ENCODE data around the gene AMZ1.

The AMZ1 gene

DNA sequence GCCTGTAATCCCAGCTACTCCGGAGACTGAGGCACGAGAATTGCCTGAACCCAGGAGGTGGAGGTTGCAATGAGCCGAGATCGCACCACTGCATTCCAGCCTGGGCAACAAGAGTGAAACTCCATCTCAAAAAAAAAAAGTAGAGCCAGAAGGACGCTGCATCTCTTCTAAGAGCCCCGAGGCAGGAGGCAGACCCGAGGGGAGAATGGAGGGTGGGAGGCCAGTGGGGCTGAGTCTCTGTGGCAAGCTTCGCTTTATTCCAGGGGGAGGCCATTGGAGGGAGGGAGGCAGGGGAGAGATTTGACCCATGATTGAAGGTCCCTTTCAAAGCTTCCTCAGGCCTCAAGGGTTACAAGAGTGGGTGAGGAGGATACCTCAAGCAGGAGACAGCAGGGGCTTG, 37.6 kb upstream of the AMZ1 start:
- in situ Hi-C loops (cut with MboI; ENCODE audit: low sequenced_read_pairs): no loop called here

DNA sequence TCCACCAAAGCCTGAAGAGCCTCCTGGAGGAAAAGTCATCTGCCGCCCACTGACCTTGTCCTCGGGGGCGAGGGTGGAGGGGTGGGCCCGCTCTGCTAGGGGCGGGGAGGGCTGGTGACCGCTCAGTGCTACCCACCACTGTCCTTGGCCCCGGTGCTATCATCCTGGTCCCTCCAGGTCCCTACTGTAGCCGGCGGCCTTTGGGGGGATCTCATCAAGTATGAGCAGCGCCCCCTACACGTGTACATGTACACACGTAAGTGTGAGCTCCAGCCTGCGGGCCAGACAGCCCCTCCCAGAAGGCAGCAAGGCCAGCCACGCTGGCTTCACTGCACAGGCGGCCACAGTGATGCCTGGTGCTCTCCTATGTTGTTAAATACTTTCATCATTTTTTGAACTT, 36.7 kb upstream of the AMZ1 start:
- in situ Hi-C loops (cut with MboI; ENCODE audit: low sequenced_read_pairs): no loop called here

DNA sequence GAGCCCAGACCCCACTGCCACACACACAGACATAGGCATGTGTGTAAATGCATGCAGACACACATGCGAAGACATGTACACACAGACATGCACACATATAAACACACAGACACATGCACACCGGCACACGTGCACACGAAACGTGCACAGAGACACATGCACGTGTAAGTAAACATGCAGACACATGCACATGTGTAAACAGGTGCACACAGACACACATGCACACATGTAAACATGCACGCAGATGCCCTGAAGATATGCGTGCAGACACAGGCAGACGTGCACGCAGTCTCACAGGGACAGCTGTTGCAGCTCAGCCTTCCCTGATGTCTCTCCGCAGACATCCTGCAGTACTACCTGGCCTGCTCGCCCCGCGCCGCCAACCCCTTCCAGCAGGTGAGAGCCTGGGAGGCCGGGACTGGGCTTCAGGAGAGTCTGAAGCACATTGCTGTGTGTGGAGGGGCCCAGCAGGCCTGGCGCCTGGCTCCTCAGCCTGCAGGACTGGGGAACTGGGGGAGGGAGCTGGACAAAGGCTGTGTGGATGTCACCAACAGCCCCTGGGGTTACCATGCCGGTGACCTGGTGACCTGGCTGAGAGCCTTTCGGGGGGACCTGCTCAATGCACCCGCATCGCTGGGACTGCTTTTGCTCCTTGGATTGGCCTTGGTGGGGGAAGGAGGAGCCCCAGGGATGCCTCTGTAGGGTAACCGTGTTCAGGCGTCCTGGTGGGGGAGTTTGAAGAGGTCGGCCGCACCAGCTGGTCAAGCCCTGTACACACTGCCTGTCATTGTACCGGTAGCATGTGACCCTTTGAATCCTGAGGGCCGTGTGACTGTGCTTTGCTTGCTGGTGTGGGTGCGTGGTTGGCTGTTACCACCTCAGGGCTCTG, 35.9 kb upstream of the AMZ1 start:
- in situ Hi-C loops (cut with MboI; ENCODE audit: low sequenced_read_pairs): no loop called here

DNA sequence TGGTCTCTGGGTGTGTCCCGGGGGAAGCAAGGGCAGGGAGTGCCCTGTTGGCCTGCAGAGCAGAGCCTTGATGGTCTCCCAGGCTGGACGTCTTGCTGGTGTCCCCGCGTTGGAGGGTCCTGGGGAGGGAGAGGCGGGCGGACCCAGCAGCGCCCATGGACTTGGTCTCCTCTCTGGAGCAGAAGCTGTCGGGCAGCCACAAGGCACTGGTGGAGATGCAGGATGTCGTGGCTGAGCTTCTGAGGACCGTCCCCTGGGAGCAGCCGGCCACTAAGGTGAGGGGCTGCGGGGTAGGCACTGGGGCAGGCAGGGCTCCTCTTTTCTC, 35.3 kb upstream of the AMZ1 start:
- in situ Hi-C loops (cut with MboI; ENCODE audit: low sequenced_read_pairs): no loop called here

DNA sequence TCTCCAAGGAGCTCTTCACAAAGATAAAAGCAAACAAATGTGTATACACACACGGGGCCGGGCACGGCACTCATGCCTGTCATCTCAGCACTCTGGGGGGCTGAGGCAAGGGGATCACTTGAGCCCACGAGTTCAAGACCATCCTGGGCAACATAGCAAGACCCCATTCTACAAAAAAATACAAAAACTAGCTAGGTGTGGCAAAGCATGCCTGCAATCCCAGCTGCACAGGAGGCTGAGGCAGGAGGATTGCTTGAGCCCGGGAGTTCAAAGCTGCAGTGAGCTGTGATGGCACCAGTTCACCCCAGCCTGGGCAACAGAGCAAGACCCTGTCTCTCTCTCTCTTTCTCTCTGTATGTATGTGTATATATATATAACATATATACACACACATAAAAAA, 33.9 kb upstream of the AMZ1 start:
- in situ Hi-C loops (cut with MboI; ENCODE audit: low sequenced_read_pairs): no loop called here

DNA sequence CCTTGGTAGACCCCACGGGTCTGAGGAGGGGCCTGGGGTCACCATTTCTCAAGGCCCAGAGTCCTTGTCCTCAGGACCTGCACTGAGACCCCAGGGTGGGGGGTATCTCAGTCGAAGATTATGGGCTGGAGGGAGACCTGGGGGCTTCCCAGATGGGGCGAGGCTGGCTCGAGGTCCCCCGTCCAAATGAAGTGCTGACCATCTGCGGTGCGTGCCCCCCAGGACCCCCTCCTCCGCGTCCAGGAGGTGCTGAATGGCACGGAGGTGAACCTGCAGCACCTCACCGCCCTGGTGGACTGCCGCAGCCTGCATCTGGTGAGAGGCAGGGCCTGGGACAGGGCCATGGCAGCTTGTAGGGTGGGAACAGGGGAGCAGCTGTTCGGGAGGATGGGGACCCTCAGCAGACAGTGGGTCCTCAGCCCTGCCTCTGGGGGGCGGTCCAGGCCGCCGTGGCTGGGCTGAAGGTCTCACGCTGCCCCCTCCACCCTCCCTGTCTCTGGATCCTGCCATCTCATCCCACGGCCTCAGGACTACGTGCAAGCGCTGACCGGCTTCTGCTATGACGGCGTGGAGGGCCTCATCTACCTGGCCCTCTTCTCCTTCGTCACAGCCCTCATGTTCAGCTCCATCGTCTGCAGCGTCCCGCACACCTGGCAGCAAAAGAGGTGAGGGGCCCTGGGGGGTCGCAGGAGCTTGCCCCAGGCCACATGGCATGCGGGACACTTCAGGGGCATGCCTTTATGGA, 32.0 kb upstream of the AMZ1 start:
- in situ Hi-C loops (cut with MboI; ENCODE audit: low sequenced_read_pairs): no loop called here

DNA sequence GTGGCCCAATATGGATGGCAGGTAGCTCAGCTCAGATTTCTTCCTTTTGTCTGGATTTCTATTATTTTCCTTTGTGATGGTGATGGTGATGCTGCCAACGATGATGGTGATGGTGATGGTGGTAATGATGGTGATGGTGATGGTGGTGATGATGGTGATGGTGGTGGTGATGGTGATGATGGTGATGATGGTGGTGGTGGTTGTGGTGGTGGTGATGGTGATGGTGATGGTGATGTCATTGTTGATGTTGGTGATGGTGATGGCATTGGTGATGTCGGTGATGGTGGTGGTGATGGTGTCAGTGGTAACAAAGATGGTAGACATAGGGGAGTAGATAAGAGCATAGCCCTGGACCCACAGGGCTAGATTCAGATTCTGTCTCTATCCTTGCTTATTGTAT, 30.8 kb upstream of the AMZ1 start:
- in situ Hi-C loops (cut with MboI; ENCODE audit: low sequenced_read_pairs): no loop called here

DNA sequence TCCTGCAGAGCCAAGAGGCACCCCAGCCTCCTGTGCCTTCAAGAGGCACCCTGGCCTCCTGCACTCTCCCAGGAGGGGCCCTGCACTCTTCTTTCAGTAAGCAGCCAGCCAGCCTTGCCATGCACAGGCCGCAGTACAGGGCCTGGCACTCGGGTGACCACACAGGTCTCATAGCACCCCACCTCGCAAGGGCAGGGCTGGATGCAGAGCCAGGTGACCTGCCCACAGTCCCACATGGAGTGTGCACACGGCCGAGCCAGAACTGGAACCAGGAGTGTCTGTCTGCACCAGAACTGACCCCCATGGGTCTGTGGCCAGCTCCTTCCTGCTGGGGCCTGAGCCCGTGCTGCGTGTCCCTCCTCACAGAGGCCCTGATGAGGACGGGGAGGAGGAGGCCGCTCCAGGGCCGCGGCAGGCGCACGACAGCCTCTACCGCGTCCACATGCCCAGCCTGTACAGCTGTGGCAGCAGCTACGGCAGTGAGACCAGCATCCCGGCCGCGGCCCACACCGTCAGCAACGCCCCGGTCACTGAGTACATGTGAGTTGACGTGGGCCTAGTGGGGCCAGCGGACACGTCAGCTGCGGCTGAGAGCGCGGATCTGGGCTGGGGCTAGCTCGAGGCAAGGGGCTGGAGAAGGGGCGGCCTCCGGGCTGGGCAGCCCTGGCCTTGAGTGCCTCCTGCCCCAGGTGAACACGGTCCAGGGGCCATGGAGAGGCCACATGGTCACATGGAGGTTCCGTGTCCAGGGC, 29.9 kb upstream of the AMZ1 start:
- in situ Hi-C loops (cut with MboI; ENCODE audit: low sequenced_read_pairs): no loop called here

DNA sequence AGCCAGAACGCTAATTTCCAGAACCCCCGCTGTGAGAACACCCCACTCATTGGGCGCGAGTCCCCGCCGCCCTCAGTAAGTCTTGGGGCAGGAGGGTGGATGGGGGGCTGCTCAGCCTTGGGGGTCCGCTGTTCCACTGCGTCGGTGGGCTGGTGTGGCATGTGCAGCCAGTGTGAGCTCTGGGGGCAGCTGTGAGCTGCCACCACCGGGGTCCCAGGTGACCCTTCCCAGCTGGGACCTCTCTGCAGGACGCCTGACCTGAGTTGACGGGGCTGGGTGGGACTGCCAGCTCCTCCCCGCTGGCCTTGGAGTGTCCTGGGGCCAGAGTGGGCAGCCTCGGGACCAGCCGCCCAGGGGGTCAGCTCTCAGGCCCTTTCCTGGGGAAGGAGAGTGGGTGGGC, 29.1 kb upstream of the AMZ1 start:
- in situ Hi-C loops (cut with MboI; ENCODE audit: low sequenced_read_pairs): no loop called here

DNA sequence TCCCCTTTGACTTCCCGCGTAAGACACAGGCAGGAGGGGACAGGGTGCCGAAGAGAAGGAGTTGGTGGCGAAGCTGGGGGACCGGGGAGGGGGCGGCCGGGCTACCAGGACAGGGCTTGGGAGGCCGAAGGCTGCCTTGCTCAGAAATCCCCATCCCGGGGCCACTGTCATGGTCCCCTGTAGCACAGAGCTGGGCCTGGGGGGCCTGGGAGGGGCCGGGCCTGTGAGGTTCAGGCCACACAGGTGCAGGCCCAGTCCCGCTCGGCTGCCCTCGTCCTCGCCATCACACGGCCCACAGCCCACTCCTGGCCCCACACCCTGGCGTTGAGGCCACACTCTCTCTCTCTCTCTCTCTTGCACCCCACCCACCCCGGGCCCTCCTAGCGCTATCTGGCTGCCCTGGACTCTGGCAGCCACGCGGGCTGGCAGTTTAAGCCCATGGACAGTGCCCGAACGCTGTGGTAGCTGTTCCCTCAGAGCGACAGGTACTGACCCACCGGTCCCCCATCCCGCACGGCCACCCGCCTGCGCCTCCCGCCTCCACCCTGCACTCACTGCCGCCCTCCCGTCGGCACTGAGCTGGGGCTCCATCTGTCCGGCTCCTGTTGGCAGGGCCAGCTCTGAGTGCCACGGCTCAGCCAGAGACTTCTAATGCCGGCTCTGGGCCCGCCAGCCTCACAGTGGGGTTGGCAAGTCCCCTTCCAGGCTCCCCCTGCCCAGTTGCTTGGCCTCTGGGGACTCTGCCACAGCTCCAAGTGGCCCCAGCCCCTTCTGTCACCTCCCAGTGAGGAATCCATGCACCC, 28.2 kb upstream of the AMZ1 start:
- in situ Hi-C loops (cut with MboI; ENCODE audit: low sequenced_read_pairs): no loop called here

DNA sequence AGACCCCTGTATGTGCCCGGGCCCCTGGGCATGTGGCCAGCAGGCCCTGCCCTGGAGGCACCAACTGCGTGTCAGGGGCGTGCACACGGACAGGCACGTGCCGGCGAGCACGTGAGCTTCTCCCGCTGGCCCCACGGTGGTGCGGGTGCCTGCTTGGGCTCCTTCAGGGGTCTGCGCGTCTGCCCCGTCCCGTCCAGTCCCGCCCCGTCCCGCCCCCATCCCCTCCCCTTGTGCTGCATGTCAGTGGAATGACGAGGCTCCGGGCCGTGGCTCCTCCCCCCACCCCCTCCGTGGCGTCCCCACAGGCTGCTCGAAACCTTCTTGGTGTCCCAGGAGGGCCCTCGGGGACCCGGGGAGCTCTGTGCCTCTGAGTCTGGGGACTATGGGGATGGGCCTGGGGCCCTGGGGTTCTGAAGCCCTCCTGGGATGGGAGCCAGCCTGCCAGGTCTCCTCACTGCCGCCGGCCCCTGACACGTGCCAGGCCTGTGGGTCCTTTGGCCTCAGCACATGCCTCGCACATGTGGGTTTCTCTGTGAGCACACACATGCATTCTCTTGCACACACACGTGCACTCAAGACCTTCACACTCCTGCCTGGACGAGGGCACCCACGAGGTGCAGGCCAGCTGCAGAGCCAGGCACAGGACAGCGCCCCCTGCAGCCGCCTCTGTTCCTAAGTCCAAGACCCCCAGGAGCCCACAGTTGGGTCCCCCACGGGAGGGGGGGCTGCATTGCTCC, 27.5 kb upstream of the AMZ1 start:
- in situ Hi-C loops (cut with MboI; ENCODE audit: low sequenced_read_pairs): no loop called here

DNA sequence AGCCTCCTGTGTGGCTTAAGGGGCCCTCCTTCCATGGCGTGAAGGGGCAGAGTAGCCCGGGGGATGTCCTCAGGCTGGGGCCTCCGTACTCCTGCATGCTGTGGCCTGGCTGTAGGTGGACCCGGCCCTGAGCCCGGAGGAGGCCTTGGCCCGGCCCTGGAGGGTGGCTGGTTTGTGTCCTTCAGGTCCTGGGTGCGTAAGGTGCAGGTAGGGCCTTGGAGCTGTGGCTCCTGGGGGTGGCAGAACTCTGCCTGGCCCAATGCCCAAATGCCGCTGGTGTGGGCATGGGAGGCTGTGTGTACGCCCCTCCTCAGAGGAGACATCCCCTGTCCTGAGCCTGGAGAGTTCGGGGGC, 26.9 kb upstream of the AMZ1 start:
- in situ Hi-C loops (cut with MboI; ENCODE audit: low sequenced_read_pairs): no loop called here

DNA sequence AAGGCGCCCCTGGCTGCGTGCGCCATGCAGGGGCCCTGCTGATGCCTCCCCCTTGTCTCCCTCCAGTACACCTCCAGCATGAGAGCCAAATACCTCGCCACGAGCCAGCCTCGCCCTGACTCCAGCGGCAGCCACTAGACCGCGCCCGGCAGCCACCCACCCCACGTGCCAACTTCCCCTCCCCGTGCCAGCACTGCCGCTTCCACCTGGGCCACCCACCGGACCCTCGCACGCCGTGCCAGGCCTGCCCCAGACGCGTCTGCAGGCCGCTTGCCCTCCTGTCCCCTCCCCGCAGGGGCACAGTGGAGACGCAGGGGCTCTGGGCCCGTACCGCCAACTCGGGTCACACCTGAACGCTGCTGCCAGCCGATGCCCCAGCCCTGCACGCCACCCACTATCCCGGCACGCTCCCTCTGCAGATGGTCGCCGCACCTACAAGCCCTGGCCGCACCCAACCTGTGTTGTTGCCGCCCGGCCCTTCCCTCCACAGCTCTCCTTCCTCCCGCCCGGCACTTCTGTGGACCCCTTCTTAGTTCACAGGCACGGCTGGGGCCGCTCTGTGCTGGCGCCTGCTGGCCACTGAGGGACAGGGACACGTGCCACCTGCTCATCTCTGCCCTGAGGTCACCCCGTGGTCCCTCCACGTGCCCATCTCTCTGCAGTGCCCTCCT, 26.3 kb upstream of the AMZ1 start:
- in situ Hi-C loops (cut with MboI; ENCODE audit: low sequenced_read_pairs): no loop called here

DNA sequence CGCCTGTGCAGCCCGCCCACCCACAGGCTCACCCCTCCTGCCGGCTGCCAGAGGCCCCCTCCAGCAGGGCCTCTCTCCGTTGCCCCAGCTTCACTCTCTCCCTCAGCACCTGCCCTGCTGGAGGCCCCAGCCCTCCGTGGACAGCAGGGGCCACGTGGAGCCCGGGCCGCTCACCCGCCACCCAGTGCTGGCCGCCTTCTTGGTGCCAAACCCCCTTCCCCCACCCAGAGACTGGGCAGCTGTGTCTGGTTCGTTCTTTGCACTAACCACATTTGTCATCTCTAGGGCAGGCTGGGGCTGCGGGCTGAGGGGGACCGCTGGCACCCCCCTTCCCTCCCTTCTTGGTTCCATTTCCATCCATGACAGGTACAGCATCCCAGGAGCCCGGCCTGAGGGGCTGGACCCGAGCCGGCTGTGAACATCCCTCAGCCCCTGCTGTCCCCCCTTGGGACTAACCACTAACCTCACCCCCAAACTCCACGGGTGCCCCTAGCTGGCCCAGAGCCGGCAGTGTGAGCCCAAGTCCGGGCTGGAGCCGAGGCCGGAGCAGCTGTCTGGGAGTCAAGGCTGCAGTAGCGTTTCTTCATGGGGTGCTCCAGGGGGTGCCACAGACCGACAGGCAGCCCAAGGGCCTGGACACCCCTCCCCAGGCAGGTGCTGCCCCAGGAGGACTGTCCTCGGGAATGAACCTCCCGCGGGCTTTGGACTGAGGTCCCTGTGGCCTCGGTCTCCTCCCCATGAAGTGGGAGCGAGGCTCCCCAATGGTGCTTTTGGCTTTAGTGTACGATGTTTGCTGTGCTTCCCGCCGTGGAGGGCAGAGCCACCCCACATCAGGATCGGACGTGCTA, 25.5 kb upstream of the AMZ1 start:
- in situ Hi-C loops (cut with MboI; ENCODE audit: low sequenced_read_pairs): no loop called here

DNA sequence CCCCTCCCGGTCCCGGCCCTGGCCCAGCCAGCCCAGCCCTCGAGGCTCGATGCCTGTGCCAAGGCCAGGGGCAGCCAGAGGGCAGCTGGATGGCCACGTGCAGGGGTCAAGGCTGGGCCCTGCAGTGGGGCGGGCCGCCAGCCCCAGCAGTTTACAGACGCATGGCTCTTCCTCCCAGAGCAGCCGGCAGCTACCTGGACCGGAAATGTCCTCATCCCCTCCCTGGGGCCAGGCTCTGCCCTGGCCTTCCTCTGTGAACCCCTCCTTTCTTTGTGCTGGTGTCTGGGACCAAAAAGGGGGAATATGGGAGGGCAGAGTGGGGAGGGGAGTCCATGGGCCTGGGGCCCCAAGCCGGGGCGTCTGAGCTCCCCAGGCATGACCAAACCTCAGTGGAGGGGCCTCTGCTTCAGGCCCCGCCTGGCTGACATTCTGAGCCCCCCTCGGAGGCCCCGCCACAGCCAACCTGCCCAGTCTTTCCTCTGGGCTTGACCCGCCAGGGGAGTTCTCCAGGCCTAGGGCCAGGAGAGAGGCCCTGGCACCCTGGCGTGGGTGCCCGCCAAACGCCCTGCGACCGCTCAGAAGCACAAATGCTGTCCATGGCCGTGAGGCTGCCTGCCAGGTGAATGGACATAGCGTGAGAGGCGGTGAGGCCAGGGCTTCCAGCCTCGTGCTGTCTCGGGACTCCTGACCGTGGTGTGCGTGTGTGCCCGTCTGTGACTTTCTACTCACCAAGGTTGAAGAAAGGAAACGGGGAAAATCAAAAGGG, 24.7 kb upstream of the AMZ1 start:
- in situ Hi-C loops (cut with MboI; ENCODE audit: low sequenced_read_pairs): no loop called here

DNA sequence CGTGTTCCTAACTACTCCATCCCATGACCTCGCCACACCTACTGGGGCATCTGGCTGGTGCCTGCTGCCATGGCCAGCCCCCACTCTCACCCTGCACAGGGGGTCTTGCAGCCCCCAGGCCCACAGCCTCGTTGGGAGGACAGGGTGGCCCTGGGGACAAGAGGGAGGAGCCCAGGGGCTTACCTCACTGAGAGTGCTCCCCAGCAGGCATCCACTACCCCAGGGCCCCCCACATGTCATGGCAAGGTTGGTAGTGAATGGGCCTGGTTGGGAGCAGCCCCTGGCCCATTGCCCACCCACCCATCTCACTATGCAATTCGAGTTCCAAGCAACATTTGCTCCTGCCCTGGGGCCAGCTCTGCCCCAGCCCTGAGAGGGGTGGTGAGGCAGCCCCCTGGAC, 24.0 kb upstream of the AMZ1 start:
- in situ Hi-C loops (cut with MboI; ENCODE audit: low sequenced_read_pairs): no loop called here

DNA sequence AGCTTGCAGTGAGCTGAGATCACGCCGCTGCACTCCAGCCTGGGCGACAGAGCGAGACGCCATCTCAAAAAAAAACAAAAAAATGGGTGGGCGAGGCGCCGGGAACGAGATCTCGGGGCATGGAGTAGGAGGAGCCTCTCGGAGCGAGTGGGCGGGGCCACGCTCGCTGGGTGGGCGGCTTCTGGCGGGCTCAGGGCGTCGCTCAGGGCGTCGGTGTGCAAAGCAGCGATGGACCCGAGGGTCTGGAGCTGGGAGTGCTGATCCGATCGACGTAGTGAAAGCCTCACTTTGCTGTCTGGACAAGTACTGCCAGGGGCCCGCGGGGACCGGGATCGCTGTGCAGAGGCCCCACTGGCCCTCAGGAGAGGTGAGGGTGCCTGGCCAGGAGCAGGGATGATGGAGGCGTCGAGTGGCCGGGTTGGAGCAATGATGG, 22.6 kb upstream of the AMZ1 start:
- in situ Hi-C loops (cut with MboI; ENCODE audit: low sequenced_read_pairs): no loop called here

DNA sequence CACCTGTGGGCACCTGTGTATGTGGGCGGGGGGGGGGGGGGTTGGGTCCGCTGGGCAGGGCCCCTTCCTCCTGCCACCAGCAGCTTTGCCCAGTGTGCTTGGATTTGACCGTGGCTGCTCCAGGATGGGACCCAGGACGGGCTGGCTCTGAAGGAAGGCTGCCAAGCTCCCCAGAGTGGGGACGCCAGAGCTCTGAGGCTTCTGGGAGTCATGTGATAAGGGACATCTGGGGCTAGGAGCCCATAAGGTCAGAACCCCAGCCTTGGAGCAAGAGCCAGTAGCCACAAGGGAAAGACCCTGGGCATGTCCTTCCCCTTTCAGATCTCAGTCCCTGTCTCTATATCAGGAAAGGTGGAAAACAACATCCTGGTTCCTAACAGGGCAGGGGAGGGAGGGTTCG, 21.8 kb upstream of the AMZ1 start:
- in situ Hi-C loops (cut with MboI; ENCODE audit: low sequenced_read_pairs): no loop called here

All from hTERT RPE-1 (cell line).